GM12878 (cell line): ENCODE results near the gene PLIN3. TPM values are rescaled to one million over a fixed set of nuclear protein-coding genes. Genes with fewer than 3 reads are reported as not detected.

Experiments used
- ATF3 ChIP-seq: IDR thresholded peaks from 2 replicates; pipeline ENCODE4 v1.6.1; 2011; ENCODE audit warnings: low read depth, mild to moderate bottlenecking, low read length, moderate library complexity, borderline replicate concordance; ENCODE audit errors: extremely low read depth
- BHLHE40 ChIP-seq, 2 experiments: fragments of 450-650 bp in 1 of 2; IDR thresholded peaks; 2 replicates each; pipeline ENCODE4 v1.6.1; 2011 to 2017; ENCODE audit warnings: low read depth in 2 of 2, borderline replicate concordance in 1 of 2, improper control_type of control experiment in 1 of 2, low read length in 1 of 2, mild to moderate bottlenecking in 1 of 2
- CBX5 ChIP-seq: sonication (generic); IDR thresholded peaks from 2 replicates; pipeline ENCODE4 v1.6.1; 2016; ENCODE audit warnings: low read depth, moderate library complexity, mild to moderate bottlenecking, inconsistent platforms
- CREM ChIP-seq: IDR thresholded peaks from 2 replicates; pipeline ENCODE4 v1.6.1; 2014; ENCODE audit warnings: antibody characterized with exemption, low read depth
- HDAC6 ChIP-seq: fragments of 200-600 bp; sonication (generic); IDR thresholded peaks from one replicate; pipeline ENCODE4 v1.8.0; 2017; ENCODE audit warnings: antibody characterized with exemption; ENCODE audit not compliant: unreplicated experiment
- LARP7 ChIP-seq: fragments of 450-650 bp; IDR thresholded peaks from 2 replicates; pipeline ENCODE4 v1.6.1; 2017; ENCODE audit warnings: mild to moderate bottlenecking
- MEF2B ChIP-seq: fragments of 450-650 bp; IDR thresholded peaks from 2 replicates; pipeline ENCODE4 v1.6.1; 2018; ENCODE audit warnings: mild to moderate bottlenecking, moderate library complexity; ENCODE audit not compliant: partially characterized antibody, poor library complexity, severe bottlenecking
- NRF1 ChIP-seq: conservative IDR thresholded peaks from 2 replicates; pipeline ENCODE4 v1.6.1; 2011; ENCODE audit warnings: mild to moderate bottlenecking, low read depth, low read length, improper control_type of control experiment
- RBBP5 ChIP-seq: fragments of 200-600 bp; sonication (generic); conservative IDR thresholded peaks from 2 replicates; pipeline ENCODE4 v1.6.1; 2016
- SMARCA5 ChIP-seq: fragments of 450-650 bp; IDR thresholded peaks from 2 replicates; pipeline ENCODE4 v1.6.1; 2017; ENCODE audit warnings: mild to moderate bottlenecking
- SPI1 ChIP-seq: IDR thresholded peaks from 2 replicates; pipeline ENCODE4 v1.6.1; 2011; ENCODE audit warnings: low read depth, mild to moderate bottlenecking, low read length, moderate library complexity, borderline replicate concordance; ENCODE audit not compliant: insufficient read depth
- SRF ChIP-seq, 2 experiments: IDR thresholded peaks; 2 replicates each; pipeline ENCODE4 v1.6.1; 2011; ENCODE audit warnings: low read depth in 2 of 2, low read length in 2 of 2, mild to moderate bottlenecking in 1 of 2, moderate library complexity in 1 of 2
- TCF12 ChIP-seq: IDR thresholded peaks from 2 replicates; pipeline ENCODE4 v1.6.1; 2011; ENCODE audit warnings: low read depth, mild to moderate bottlenecking, low read length
- ZBED1 ChIP-seq: IDR thresholded peaks from 2 replicates; pipeline ENCODE4 v1.6.1; 2016; ENCODE audit warnings: borderline replicate concordance
- ZNF592 ChIP-seq: fragments of 450-650 bp; IDR thresholded peaks from 2 replicates; pipeline ENCODE4 v1.6.1; 2017; ENCODE audit warnings: mild to moderate bottlenecking, moderate library complexity
- ZZZ3 ChIP-seq: IDR thresholded peaks from 2 replicates; pipeline ENCODE4 v1.6.1; 2011; ENCODE audit warnings: low read depth; ENCODE audit not compliant: control insufficient read depth, insufficient read length
- polyA plus RNA-seq, 11 experiments: library from polyadenylated mRNA; depleted of rRNA in 4 of 11; unstranded in 6 of 11; stranded (reverse) in 5 of 11; fragments of >200 nt; fragmentation: Nextera tagmentation in 4 of 11; fragmentation: Illumina TruSeq in 1 of 11; extraction: Ambion mirVana in 4 of 11; extraction: Trizol in 1 of 11; gene quantifications; 1 replicate in 1 of 11; 2 replicates in 10 of 11; pipeline versions ENCODE4 v1.2.1 to v1.2.3, GENCODE V29; 2011 to 2016; ENCODE audit warnings: inconsistent platforms in 2 of 11, missing spikeins in 2 of 11, low read depth in 1 of 11
- total RNA-seq, 4 experiments: library from RNA; depleted of rRNA in 3 of 4; stranded (reverse); fragments of >200 nt in 3 of 4; fragmentation: Illumina TruSeq in 1 of 4; extraction: Trizol in 1 of 4; gene quantifications; 2 replicates each; pipeline versions ENCODE4 v1.2.1 to v1.2.3, GENCODE V29; 2013 to 2021
- TF ChIP-seq, protein P1 (sequence below): IDR thresholded peaks from 2 replicates; pipeline ENCODE4 v1.6.1; 2012; ENCODE audit warnings: low read length, inconsistent platforms
- TF ChIP-seq, protein P2 (sequence below): fragments of 450-650 bp; IDR thresholded peaks from 2 replicates; pipeline ENCODE4 v1.6.1; 2016; ENCODE audit warnings: mild to moderate bottlenecking
- TF ChIP-seq, protein P3 (sequence below): fragments of 450-650 bp; IDR thresholded peaks from 2 replicates; pipeline ENCODE4 v1.6.1; 2018; ENCODE audit warnings: mild to moderate bottlenecking, low read depth, moderate library complexity; ENCODE audit not compliant: partially characterized antibody

Gene PLIN3
- total and polyA plus RNA-seq, 10 of the 15 experiments (the other 5 are each of a cell fraction or from before 2014, with no cell fraction given), result 7.7 to 71.4 (median 66.8) TPM

DNA sequence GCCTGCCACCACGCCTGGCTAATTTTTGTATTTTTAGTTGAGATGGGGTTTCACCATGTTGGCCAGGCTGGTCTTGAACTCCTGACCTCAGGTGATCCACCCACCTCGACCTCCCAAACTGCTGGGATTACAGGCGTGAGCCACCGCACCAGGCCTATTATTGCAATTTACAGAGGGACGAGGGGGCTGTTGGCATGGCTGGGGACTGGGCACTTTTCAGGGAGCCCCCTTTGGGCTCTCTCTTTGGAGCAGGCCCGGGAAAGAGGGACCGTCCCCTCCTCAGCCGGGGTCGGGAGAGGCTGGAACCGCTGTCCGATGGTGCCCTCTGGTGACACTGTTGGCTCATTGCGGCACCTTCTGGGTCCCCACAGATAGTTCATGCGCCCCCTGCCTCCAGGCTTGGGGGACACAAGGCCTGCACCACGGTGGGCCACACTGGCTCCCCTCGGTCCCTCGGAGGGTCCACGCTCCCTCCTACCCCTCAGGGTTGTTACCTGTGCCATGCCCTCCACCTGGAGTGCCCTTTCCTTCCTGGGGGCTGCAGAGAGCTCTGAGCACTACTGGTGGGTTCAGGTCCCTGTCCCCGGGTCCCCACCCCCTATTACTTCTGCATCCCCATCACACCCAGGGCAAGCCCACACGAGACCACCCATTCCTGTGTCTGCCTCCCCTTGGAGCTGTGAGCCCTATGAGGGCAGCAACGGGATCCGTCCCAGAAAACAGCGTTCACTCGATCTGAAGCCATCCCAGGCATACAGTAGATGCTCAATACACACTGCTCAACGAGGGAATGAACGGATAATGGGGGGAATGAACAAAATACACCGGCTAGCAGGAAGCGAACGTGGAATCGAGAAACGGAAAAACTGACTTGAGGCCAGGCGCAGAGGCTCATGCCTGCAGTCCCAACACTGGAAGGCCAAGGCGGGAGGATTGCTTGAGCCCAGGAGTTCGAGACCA is 63.5 kb downstream of the PLIN3 start (continued):
- TF ChIP-seq ZNF592, result no peak
- TF ChIP-seq ZZZ3, result no peak
- no peak for TF ChIP-seq TCF12
- TF ChIP-seq ATF3, result no peak
- TF ChIP-seq, protein P1, sequence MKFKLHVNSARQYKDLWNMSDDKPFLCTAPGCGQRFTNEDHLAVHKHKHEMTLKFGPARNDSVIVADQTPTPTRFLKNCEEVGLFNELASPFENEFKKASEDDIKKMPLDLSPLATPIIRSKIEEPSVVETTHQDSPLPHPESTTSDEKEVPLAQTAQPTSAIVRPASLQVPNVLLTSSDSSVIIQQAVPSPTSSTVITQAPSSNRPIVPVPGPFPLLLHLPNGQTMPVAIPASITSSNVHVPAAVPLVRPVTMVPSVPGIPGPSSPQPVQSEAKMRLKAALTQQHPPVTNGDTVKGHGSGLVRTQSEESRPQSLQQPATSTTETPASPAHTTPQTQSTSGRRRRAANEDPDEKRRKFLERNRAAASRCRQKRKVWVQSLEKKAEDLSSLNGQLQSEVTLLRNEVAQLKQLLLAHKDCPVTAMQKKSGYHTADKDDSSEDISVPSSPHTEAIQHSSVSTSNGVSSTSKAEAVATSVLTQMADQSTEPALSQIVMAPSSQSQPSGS, result no peak
- TF ChIP-seq MEF2B, result no peak
- peak in 1 of 2 experiments; percentile 20; a peak in 1 of 4 replicates for TF ChIP-seq BHLHE40 (IDR thresholded peaks at IDR 0.05; ENCODE audit: borderline replicate concordance in 1 of 2, low read depth in 2 of 2, low read length in 1 of 2)
- no peak for TF ChIP-seq SRF (IDR thresholded peaks at IDR 0.05; ENCODE audit: low read depth in 2 of 2, low read length in 2 of 2)
- TF ChIP-seq SPI1, result no peak
- peak; percentile 87 for TF ChIP-seq SMARCA5
- TF ChIP-seq, protein P2, sequence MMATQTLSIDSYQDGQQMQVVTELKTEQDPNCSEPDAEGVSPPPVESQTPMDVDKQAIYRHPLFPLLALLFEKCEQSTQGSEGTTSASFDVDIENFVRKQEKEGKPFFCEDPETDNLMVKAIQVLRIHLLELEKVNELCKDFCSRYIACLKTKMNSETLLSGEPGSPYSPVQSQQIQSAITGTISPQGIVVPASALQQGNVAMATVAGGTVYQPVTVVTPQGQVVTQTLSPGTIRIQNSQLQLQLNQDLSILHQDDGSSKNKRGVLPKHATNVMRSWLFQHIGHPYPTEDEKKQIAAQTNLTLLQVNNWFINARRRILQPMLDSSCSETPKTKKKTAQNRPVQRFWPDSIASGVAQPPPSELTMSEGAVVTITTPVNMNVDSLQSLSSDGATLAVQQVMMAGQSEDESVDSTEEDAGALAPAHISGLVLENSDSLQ, result no peak
- TF ChIP-seq CBX5, result no peak
- TF ChIP-seq CREM, result no peak
- TF ChIP-seq, protein P3, sequence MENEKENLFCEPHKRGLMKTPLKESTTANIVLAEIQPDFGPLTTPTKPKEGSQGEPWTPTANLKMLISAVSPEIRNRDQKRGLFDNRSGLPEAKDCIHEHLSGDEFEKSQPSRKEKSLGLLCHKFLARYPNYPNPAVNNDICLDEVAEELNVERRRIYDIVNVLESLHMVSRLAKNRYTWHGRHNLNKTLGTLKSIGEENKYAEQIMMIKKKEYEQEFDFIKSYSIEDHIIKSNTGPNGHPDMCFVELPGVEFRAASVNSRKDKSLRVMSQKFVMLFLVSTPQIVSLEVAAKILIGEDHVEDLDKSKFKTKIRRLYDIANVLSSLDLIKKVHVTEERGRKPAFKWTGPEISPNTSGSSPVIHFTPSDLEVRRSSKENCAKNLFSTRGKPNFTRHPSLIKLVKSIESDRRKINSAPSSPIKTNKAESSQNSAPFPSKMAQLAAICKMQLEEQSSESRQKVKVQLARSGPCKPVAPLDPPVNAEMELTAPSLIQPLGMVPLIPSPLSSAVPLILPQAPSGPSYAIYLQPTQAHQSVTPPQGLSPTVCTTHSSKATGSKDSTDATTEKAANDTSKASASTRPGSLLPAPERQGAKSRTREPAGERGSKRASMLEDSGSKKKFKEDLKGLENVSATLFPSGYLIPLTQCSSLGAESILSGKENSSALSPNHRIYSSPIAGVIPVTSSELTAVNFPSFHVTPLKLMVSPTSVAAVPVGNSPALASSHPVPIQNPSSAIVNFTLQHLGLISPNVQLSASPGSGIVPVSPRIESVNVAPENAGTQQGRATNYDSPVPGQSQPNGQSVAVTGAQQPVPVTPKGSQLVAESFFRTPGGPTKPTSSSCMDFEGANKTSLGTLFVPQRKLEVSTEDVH, result no peak
- no peak for TF ChIP-seq ZBED1
- TF ChIP-seq RBBP5, result no peak
- TF ChIP-seq LARP7, result 0 out of 2 replicates have a peak, but pooled peaks have one; percentile 56
- no peak for TF ChIP-seq HDAC6
- no peak for TF ChIP-seq NRF1
